ENCODE data around the gene MRPL40.

DNA sequence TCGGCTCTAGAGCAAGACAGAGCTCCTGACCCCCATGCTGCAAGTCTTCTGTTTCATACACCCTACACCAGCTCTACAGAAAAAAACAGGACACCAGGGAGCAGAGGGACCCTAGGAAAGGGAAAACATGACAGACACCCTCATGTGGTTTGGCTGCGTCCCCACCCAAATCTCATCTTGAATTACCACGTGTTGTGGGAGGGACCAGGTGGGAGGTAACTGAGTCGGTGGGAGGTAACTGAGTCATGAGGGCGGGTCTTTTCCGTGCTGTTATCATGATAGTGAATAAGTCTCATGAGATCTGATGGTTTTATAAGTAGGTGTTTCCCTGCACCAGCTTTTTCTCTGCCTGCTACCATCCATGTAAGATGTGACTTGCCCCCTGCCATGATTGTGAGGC, 21.8 kb downstream of the MRPL40 start:
- no peak for TF ChIP-seq POLR2A (IDR thresholded peaks at IDR 0.05)
- TF ChIP-seq, protein P1, sequence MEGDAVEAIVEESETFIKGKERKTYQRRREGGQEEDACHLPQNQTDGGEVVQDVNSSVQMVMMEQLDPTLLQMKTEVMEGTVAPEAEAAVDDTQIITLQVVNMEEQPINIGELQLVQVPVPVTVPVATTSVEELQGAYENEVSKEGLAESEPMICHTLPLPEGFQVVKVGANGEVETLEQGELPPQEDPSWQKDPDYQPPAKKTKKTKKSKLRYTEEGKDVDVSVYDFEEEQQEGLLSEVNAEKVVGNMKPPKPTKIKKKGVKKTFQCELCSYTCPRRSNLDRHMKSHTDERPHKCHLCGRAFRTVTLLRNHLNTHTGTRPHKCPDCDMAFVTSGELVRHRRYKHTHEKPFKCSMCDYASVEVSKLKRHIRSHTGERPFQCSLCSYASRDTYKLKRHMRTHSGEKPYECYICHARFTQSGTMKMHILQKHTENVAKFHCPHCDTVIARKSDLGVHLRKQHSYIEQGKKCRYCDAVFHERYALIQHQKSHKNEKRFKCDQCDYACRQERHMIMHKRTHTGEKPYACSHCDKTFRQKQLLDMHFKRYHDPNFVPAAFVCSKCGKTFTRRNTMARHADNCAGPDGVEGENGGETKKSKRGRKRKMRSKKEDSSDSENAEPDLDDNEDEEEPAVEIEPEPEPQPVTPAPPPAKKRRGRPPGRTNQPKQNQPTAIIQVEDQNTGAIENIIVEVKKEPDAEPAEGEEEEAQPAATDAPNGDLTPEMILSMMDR (IDR thresholded peaks at IDR 0.05) = no peak

Data from uterus (tissue), 2 donors.